Stimulated activated CD8-positive, alpha-beta memory T cell treated with anti-CD3 and anti-CD28 coated beads, Interleukin-4, amount 100 ng/mL, for 24 hours (primary cell): ENCODE results near the gene CKAP2L.
"Not testable (repeated sequence)": the region's sequence is repeated elsewhere in the genome, so short reads cannot be mapped to it uniquely, and the experiment has no call there.

Experiments
- DNase-seq: peaks from one replicate; pipeline ENCODE4 v3.0.0-alpha.2; 2020; ENCODE audit warnings: low read depth

Gene CKAP2L

DNA sequence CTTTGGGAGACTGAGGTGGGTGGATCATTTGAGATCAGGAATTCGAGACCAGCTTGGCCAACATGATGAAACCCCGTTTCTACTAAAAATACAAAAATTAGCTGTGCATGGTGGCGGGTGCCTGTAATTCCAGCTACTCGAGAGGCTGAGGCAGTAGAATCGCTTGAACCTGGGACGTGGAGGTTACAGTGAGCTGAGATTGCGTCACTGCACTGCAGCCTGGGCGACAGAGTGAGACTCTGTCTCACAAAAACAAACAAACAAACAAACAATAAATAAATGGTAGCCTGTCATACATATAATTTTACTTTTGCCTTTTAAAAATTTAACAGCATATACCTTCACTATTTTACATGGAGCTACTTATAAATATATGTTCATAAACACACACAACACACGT lies 57.5 kb downstream of the CKAP2L start:
- DNase-seq, result not testable (repeated sequence)

DNA sequence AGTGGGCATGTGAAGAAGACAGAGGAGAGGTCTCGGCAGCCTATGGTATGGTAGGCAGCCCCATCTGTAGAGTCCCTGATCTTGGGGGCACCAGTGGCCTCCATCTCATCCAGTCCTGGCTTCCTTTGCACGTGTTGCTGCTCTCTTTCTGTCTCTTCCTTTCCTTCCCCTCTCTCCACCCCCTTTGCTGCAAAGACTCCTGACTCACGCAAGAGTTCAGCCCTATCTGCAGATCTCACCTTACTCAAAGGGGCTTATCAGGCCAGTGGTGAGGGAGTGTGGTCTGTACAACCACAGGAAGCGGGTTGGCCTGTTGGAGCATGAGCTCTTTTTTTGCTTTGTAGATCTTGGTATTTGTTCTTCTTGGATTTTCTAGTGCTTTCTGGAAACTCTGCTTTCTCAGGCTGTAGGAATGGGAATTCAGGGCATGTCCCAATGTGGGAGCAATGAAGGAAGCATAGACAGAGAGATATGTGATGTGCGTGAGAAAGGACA lies 58.2 kb downstream of the CKAP2L start:
- peak; percentile 26 for DNase-seq

DNA sequence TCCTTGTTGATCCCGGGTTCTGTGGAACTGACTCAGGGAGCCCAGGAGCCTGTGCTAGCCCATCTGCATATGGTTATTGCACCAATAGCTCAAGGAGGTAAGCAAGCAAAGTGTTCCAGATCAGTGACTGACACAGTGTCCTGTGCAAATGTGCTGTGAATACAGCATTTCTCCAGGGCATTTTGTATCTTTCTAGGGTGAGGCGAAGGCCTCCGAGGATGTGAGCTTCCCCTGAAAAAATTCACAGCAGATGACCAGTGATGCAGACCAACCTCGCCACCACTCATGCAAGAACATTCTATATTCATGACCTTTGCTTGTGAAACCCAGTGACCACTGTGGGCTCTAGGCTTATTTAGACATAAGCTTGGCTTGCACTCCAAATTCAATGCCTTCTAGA lies 58.8 kb downstream of the CKAP2L start:
- no peak for DNase-seq

DNA sequence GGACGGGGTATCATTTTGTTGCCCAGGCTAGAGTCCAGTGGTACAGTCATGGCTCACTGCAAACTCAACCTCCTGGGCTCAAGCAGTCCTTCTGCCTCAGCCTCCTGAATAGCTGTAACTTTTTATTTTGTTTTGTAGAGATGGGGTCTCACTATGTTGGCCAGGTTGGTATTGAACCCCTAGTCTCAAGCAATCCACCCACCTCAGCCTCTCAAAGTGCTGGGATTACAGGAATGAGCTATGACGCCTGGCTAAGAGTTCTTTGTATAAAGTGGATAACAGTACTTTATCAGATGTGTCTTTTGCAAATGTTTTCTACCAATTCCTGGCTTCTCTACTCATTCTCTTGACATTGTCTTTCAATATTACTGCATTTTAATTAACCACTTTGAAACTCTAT lies 60.7 kb downstream of the CKAP2L start:
- DNase-seq, result no peak

DNA sequence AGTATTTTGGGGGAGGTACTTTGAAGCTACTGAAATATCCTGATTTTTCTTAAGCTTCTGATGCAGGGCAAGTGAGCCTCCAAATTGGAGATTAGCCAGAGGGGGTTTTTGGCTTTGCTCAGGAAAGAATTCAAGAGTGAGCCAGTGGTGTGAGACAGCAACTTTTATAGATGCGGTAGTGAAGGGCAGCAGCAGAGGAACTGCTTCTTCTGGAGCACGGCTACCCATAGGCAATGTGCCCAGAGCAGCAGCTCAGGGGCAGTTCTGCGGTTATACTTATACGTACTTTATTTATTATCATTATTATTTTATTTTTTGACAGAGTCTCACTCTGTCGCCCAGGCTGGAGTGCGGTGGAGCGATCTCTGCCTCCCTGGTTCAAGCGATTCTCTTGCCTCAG lies 63.4 kb downstream of the CKAP2L start:
- DNase-seq, result no peak

DNA sequence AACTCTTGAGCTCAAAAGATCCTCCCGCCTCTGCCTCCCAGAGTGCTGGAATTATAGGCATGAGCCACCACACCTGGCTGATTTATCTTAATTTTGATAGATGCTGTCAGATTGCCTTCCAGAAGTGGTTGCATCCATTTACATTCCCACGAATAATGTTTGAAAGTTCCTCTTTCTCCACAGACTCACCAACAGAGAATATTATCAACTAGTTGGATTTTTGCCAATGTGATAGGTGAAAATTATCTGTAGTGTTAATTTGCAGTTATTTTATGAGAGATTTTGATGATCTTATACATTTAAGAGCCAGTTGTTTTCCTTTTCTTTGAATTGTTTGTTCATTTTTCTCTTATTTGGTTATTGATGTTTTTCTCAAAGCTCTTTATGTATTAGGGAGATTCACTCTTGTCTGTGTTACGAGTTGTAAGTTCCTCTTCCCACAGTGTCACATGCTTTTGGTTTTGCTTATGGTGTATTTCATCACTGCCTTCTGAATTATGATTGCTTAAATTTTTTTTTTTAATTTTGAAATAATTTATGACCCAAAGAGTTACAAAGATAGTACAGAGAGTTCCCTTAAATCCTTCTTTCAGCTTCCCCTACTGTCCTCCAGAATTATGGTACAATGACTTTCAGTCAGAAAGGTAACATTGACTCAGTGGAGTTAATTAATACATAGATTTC lies 64.3 kb downstream of the CKAP2L start:
- DNase-seq, result no peak

DNA sequence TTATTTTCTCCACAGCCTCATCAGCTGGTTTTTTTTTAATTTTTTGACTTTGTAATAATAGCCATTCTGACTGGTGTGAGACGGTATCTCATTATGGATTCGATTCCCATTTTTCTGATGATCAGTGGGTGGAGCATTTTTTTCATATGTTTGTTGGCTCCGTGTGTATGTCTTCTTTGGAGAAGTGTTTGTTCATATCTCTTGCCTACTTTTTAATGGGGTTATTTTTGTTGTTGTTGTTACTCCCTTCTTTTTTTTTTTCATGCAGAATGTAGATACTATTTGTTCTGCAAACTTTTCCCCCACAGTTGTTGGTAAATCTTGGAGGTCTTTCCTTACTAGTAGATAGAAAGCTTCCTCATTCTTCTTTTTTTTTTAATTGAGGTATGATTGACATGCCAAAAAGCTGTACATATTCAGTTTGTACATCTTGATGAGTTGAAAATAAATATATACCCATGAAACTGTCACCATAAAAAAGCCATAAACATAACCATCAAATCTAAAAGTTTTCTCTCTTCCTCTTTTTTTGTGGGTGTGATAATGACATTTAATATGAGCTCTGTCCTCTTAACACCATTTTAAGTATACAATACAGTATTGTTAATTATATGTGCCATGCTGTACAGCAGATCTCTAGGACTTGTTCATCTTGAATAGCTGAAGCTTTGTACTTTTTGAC lies 65.4 kb downstream of the CKAP2L start:
- no peak for DNase-seq

DNA sequence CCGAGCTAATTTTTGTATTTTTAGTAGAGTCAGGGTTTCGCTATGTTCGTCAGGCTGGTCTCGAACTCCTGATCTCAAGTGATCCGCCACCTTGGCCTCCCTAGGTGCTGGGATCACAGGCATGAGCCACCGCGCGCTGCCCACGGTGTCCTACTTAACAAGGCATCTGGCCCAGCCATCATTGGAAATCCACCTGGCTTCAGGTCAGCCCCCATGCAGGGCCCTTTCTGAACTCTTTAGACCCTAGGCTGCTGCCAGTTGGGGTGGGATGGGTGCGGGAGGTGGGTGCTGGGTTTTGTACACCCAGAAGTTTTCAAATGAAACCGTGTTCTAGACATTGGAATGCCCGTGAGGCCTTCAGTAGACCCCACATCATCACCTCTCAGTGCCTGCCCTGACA lies 70.2 kb downstream of the CKAP2L start:
- no peak for DNase-seq

DNA sequence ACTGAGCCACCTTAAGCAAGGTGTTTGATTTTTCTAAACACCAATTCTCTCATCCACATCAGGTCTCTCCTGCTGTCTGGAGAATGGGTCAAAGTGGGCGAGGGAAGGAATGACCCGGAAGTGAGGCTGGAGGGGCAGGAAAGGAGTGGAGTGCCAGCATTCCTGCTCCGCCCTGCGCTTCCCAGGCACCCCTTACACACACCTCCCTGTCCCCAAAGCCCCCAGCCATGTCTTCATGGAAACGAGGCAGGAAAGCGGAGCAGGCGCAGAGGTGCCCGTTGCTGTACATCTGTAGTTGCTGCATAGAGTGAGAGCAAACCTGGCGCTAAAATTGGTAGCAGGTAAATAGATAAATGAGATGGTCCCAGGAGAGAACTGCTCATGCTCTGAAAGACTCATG lies 70.8 kb downstream of the CKAP2L start:
- DNase-seq, result no peak

DNA sequence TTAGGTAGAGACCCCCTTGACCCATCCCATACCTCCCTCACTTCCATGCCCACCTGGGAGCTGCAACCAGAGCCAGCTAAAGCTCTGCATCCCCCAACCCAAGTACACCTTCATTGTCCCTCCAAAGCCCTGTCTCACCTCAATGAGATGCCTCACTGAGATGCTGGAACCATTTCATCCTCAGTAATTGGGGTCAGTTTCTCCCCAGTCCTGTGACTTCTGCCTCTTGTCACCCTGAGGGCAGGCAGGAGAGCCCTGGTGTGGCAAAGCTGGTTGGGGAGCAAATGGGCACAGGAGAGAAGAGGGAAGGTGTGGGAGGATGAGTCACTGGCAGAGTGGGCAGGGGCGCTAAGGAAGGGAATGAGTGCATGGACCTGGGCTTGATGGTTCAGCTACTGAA lies 71.5 kb downstream of the CKAP2L start:
- no peak for DNase-seq

DNA sequence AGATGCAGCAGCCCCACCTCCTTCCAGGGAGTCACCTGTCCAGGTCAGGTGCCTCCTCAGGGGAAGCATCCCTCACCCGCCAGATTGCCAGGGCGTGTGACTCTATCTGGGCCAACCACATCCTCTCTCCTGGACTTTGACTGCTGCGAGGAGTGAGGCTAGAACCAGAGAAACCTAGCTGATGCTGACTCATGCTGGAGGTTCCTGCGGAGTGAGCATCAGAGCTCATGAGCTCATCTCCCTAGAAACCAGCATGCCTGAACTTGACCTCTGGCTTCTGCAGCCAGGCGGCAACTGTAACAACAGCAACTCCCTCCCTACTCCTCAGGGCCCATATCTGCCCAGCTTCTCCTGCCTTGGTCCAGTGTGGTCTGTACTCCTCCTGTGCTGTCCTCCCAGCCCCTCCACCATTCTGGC lies 71.9 kb downstream of the CKAP2L start:
- DNase-seq, result peak; percentile 31

DNA sequence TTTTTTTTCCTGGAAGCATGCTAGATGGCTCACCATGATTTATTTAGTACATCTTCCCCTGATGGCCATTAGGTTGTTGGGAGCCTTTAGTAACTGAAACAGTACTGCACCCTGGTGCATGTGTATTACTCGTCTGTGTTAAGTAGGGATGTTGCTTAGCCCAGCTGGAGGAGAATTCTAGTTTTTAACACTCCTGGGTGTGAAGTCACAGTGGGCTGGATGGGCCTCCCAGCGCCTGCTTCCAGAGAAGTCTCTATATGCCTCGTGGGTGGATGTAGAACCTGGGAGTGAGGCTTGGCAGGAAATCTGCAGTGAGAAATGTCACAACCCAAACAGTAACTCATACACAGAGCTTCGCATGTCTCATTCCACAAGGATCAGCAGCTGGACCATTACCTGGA lies 72.5 kb downstream of the CKAP2L start:
- no peak for DNase-seq

DNA sequence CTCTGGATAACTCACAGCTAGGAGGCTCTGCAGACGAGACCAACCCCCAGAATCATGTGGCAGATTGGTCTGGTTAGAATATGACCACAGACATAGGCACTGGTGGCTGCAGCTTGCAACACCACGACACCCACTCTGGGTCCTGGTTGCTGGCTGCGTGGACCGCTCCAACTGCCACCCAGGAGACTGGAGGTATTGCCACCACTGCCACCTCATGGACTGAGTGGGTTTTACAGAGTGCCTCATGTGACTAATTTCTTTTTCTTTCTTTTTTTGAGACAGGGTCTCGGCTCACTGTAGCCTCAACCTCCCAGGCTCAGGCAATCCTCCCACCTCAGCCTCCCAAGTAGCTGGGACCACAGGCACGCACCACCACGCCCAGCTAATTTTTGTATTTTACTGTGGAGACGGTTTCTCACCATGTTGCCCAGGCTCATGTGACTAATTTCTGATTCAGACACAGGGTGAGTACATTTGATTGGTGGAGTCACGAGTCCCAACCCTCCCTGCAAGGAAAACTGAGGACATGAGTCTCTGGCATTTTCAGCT lies 73.5 kb downstream of the CKAP2L start:
- DNase-seq, result peak; percentile 40

DNA sequence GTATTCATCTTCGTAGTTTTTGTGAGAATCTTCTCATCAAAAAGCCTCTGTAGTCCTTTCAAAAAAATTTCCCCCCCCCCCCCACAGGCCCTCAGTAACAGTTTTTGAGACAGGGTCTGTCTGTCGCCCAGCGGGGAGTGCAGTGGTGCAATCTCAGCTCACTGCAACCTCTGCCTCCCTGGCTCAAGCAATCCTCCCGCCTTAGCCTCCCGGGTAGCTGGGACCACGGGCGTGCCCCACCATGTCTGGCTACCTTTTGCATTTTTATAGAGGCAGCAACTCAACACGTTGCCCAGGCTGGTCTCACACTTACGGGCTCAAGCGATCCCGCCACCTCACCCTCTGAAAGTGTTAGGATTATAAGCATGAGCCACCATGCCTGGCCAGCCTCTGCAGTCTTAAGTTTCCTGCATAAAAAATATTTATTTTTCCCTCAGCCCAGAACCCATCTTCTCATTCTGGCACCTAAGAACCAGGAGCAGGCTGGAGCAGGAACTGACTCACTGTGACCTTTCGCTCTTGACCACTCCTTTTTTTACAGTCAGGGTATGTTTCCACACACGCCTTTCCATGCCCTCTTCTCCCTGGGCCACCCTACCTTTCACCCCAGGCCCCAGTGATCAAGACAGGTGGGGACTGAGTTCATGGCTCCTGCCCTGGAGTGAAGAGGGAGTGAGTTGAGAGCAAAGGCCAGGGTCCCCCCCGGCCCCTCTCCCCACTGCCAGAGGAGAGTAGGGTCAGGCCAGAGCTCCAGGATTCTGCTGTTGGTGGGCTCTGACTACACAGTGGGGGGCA lies 76.1 kb downstream of the CKAP2L start:
- no peak for DNase-seq

DNA sequence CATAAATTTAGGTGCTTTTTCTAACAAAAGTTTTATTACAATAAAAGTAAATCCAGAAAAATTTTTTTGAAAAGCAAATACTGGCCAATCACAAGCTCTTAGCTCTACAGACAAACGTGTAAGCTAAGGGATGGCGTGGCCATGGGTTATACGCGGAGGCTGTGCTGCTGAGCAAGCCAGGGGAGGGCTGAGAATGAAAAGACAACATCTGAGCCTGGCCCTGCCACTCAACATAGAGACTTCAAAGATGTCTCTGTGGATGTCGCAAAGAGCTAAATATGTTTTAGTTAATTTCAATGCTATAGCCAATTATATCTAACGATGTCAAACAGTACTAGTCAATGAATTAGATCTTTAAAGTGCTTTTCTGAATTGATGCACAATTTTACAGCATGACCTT lies 76.9 kb downstream of the CKAP2L start:
- DNase-seq, result no peak
